ENCODE data around the gene CFP.

- TF ChIP-seq POLR2AphosphoS5 (IDR thresholded peaks at IDR 0.05; ENCODE audit: low read depth, low read length) = peak; percentile 72
- peak; percentile 16; the same call in 1 of the 2 replicates for TF ChIP-seq TAF1 (IDR thresholded peaks at IDR 0.05; ENCODE audit: low read depth, low read length)
- TF ChIP-seq SPI1 (IDR thresholded peaks at IDR 0.05; ENCODE audit: low read depth, low read length) = no peak
Measured at GRCh38 chrX:47581731-47582647, 47.7 kb downstream of the CFP start, which contains the start of gene TIMP1.

Measured in GM12891 (cell line).